ENCODE results near the gene HBG1.

GRCh38 chr11:5276697-5277096 is 27.0 kb upstream of the HBG1 start:
- TF ChIP-seq CTCF (IDR thresholded peaks at IDR 0.05) (no peak), POLR2A (IDR thresholded peaks at IDR 0.05) (no peak), EP300 (IDR thresholded peaks at IDR 0.05) (no peak)
